Stimulated activated naive B cell treated with anti-CD40 and anti-IgM and Interleukin-4, amounts not matched to agents 10 μg/mL and 1 μg/mL and 100 μg/mL, for 72 hours (primary cell): ENCODE data around the gene SORCS2.

Experiments
- ATAC-seq, 2 donors: fragments of 150-1000 bp; cut with Tn5 transposase; replicated peaks; 2 replicates each; pipeline ENCODE4 v1.10.0; 2021; ENCODE audit warnings: moderate library complexity in 1 of 2
- DNase-seq: peaks from one replicate; pipeline ENCODE4 v3.0.0; 2021
- H3K27ac Mint-ChIP-seq: one replicate; pipeline ENCODE4 v1.8.0; 2022; ENCODE audit warnings: mild to moderate bottlenecking, mixed read lengths
- H3K27me3 Mint-ChIP-seq, 2 donors: one replicate each; pipeline ENCODE4 v1.8.0; 2022; ENCODE audit warnings: mixed read lengths in 2 of 2
- H3K36me3 Mint-ChIP-seq, 2 donors: one replicate each; pipeline ENCODE4 v1.8.0; 2022; ENCODE audit warnings: mixed read lengths in 2 of 2, mild to moderate bottlenecking in 1 of 2
- H3K4me1 Mint-ChIP-seq, 2 donors: one replicate each; pipeline ENCODE4 v1.8.0; 2022; ENCODE audit warnings: mixed read lengths in 2 of 2, mild to moderate bottlenecking in 1 of 2
- H3K4me3 Mint-ChIP-seq, 2 donors: one replicate each; pipeline ENCODE4 v1.8.0; 2022; ENCODE audit warnings: mild to moderate bottlenecking in 2 of 2, mixed read lengths in 2 of 2, moderate library complexity in 1 of 2
- H3K9me3 Mint-ChIP-seq, 2 donors: one replicate each; pipeline ENCODE4 v1.8.0; 2022; ENCODE audit warnings: mixed read lengths in 2 of 2, mild to moderate bottlenecking in 1 of 2

SORCS2 gene

DNA sequence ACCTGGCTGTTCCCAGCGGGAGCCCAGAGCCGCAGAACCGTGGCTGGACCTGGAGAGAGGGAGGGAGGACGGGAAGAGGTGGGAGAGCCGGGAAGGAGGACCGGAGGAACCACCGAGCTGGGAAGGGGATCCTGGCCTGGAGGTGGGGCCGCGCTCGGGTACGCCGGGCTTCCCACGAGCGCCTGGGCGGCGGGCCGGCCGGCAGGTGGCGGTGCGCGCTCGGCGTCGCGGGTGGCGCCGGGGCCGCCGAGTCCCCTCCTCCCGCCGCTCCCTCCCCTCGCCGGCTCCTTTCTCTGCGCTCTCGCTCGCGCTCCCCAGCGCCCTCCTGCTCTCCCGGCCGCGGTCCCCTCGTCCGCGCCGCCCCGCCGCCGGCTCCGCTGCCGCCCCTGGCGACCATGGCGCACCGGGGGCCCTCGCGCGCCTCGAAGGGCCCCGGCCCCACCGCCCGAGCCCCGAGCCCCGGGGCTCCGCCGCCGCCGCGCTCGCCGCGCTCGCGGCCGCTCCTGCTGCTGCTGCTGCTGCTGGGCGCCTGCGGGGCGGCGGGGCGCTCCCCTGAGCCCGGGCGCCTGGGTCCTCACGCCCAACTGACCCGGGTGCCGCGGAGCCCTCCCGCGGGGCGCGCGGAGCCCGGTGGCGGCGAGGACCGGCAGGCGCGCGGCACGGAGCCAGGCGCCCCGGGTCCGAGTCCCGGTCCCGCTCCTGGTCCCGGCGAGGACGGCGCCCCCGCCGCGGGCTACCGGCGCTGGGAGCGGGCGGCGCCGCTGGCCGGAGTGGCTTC lies at the start of gene SORCS2:
TSS of gene SORCS2 (plus strand) at position 287 of the 778 bp plus-strand sequence.
- Mint-ChIP-seq H3K36me3 (no peaks in the 10 kb centered on the region), H3K4me1 (no peaks in the 10 kb centered on the region), H3K9me3 (no peaks in the 10 kb centered on the region), H3K27ac (no peak within 1 kb of the TSS), H3K27me3 (peaks cover 65 to 77% of the 10 kb centered on the region in 2 donors), H3K4me3 (peak within 1 kb of the TSS; percentile 44 to 52)
- peak; percentile 78 to 87 for ATAC-seq
- DNase-seq, result peak; percentile 20

DNA sequence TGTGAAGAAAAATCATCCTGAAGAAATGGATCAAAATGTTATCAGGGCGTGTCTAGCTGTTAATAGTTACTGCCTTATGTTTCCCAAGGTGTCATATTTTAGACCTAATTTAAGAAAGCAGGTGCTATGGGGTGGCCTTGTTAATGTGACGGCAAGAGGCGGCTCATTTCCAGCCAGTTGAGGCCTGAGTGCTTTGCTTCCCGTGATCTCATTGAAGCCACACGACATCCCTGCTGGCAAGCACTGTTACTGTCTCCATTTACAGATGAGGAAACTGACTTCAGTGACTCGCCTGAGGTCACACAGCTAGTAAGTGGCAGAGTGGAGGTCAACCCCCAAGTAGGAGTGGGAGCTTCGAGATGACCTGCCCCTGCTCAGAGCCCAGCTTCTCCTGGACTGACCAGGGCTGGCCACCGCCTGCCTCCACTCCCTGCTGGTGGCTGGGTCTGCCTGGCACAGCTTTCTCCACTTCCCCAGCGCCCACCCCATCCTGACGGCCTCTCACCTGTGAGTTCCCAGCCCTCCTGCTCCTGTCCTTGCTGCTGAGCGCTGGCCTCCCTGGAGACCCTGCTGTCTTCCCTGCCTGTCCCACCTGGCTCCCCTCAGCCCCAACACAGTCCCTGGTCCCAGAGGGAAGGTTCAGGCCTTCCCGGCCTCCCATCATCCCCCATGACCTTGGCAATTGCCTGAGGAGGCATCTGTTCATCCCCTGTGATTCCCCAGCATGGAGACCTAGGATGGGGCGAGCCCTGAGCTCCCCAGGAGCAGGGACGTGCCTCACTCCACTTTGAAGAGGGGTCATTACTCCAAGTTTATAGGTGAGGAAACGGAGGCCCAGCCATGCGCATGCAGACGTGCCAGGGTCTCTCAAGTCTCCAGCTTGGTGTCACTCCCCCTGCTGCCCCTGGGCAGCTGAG lies 47.7 kb upstream of the SORCS2 start:
- Mint-ChIP-seq H3K4me1 (no peaks in the 10 kb centered on the region), H3K27me3 (peaks cover 23 to 29% of the 10 kb centered on the region in 2 donors), H3K4me3 (no peak overlapping the region), H3K36me3 (no peaks in the 10 kb centered on the region), H3K27ac (no peak overlapping the region), H3K9me3 (no peaks in the 10 kb centered on the region)
- DNase-seq, result no peak
- no peak for ATAC-seq

DNA sequence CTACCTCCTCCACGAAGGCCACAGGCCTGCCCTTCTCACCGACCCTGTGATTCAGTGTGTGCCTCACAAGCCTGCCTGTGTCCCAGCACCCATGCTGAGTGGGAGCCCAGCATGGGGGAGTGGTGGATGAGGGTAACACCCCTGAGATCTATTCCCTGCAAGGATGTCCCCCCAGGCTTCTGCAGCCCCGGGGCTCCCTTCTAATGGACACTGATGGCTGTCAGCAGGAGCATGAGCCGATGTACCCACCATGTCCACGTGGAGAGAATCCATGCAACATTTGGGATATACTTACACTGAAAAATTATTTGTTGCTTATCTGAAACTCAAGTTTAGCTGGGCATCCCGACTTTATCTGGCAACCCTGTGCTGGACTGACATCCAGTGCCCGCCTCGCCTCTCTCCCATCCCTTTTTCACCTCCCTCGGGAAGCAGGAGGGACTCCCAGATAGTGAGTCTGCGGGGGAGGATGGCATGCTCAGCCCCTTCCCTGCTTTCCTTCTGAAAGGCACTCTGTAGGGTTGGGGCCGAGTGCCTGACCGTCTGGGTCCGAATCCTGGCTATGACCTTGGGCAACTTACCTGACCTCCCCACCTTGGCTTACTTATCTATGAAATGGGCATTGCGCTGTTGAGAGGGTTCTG lies 46.9 kb upstream of the SORCS2 start:
- DNase-seq (no peak), ATAC-seq (no peak)
- no peaks in the 10 kb centered on the region for H3K9me3 Mint-ChIP-seq
- peaks cover 17 to 21% of the 10 kb centered on the region in 2 donors for H3K27me3 Mint-ChIP-seq
- H3K4me3 Mint-ChIP-seq, result no peak overlapping the region
- no peak overlapping the region for H3K27ac Mint-ChIP-seq
- H3K36me3 Mint-ChIP-seq, result no peaks in the 10 kb centered on the region
- no peaks in the 10 kb centered on the region for H3K4me1 Mint-ChIP-seq

DNA sequence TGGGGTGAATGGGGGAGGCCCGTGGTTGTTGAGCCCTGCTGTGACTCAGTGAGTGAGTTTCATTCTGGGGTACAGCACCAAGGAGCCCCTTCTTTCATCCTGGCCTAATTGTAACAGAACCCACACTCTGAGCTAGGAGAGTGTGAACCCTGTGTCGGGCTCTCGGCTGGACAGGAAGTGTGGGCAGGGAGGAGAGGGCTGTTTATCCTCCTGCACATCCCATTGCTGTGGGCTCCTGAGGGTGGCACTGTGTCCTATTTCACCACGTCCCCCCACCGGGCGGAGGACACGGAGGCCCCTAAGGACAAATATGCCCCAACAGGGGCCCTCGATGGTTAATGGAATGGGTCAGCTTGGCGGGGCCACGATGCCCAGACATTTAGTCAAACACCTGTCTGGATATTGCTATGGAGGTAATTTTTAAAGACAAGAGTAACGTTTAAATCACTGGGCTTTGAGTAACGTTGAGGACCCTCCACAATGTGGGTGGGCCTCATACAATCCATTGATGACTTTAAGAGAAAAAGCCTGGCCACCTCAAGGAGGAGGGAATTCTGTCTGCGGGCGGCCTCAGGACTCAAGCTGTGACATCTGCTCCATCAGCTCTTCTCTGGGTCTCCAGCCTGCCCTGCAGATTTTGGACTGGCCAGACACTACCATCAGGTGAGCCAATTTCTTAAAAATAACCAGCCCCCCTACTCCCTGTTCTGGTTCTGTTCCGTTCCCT lies 46.1 kb upstream of the SORCS2 start:
- ATAC-seq, result no peak
- no peaks in the 10 kb centered on the region for H3K36me3 Mint-ChIP-seq

DNA sequence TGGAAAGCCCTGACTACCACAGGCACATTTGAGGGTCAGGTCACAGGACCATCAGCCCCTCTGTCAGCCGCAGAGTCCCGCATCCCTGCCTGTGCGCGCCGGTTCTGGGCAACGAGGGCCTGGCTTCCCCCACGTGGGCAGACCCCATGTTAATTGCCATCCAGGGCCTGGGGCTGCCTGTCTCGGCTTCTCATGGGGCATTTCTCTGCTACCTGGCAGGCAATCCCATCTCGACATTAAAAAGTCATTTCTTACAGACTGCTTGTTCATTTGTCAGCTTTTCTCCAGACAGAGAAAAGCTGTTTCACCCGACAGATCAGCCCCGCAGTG lies 45.6 kb upstream of the SORCS2 start:
- no peak overlapping the region for H3K4me3 Mint-ChIP-seq
- peaks cover 20 to 21% of the 10 kb centered on the region in 2 donors for H3K27me3 Mint-ChIP-seq
- peaks cover 0 to 1% of the 10 kb centered on the region in 2 donors for H3K9me3 Mint-ChIP-seq
- no peaks in the 10 kb centered on the region for H3K36me3 Mint-ChIP-seq
- H3K4me1 Mint-ChIP-seq, result no peaks in the 10 kb centered on the region
- no peak overlapping the region for H3K27ac Mint-ChIP-seq
- DNase-seq (no peak), ATAC-seq (no peak)

More for the DNA sequence above, 46.1 kb upstream of the SORCS2 start:
- DNase-seq, result no peak
- H3K27me3 Mint-ChIP-seq, result peaks cover 20 to 21% of the 10 kb centered on the region in 2 donors
- peaks cover 0 to 1% of the 10 kb centered on the region in 2 donors for H3K9me3 Mint-ChIP-seq
- no peak overlapping the region for H3K4me3 Mint-ChIP-seq
- no peaks in the 10 kb centered on the region for H3K4me1 Mint-ChIP-seq
- H3K27ac Mint-ChIP-seq, result no peak overlapping the region

DNA sequence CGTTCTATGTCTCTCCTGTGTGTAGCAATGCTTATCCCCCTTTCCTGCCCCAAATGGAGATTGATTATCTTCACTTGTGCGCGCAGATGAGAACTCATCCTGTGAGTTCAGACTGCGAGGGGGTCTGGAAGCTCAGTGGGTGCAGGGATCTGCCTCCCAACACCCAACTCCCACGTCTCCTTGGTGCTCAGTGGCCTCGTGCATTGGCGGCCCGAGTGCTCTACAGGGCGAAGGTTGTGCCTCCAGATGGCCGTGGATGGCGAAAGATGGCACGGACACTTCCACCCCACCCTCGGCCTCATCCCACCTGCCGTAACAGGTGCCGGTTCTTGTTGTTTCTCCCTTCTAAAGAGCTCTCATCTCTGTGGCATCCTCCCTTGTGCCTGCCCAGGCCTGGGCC lies 45.1 kb upstream of the SORCS2 start:
- Mint-ChIP-seq H3K9me3 (peaks cover 0 to 1% of the 10 kb centered on the region in 2 donors), H3K36me3 (no peaks in the 10 kb centered on the region), H3K27me3 (peaks cover 20 to 21% of the 10 kb centered on the region in 2 donors), H3K4me1 (no peaks in the 10 kb centered on the region), H3K4me3 (no peak overlapping the region), H3K27ac (no peak overlapping the region)
- ATAC-seq (no peak), DNase-seq (no peak)

DNA sequence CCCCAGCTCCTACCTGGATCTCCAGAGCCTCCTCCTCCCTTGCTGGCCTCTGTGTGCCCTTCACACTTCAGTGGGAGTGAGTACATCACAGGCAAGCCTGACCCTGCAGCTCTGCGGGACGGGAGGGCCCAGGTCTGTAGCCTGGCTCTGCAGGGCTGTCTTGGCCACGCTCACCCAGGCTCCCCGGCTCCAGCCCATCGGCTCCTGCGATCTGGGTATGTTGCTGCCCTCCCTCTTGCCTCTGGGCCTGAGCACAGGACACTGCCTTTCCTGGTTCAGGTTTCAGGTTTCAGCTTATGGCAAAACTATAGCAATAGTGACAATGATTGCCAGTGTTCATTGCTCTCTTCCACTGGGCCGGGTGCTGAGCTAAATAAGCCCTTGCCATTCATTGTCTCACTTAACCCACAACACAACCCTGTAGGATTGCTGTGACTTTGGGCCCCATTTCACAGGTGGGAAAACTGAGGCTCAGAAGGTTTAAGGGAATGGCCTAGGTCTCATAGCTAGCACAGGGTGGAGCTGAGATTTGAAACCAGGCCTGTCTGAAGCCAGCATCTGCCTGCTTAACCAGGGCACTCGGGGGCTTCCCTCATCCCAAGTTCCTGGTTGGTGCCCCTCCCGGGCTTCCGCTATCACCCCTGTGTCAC lies 44.6 kb upstream of the SORCS2 start:
- Mint-ChIP-seq H3K27me3 (peaks cover 20 to 22% of the 10 kb centered on the region in 2 donors), H3K4me3 (no peak overlapping the region), H3K4me1 (no peaks in the 10 kb centered on the region), H3K9me3 (peaks cover 0 to 1% of the 10 kb centered on the region in 2 donors), H3K36me3 (no peaks in the 10 kb centered on the region), H3K27ac (no peak overlapping the region)
- DNase-seq, result no peak
- ATAC-seq, result no peak

DNA sequence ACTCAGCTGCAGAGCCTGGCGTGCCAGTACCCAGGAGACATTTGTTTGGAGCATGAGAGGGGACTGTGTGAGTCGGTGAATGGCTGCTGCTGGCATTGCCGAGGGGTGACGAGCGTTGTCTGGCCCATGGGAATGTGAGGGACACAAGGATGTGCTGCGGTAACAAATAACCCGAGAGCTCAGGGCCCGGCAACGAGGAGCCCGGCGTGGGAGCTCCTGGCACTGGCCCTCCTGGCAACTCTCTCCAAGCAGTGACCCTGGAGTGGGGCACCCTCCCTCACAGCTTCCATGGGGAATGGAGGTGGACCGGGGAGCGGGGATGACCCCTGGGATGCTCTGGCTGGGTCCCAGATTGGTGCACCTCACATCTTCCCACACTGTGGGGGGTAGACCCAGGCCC lies 44.0 kb upstream of the SORCS2 start:
- ATAC-seq (no peak), DNase-seq (no peak)
- Mint-ChIP-seq H3K4me1 (no peaks in the 10 kb centered on the region), H3K9me3 (peaks cover 0 to 1% of the 10 kb centered on the region in 2 donors), H3K27me3 (peaks cover 19 to 25% of the 10 kb centered on the region in 2 donors), H3K27ac (no peak overlapping the region), H3K36me3 (no peaks in the 10 kb centered on the region), H3K4me3 (no peak overlapping the region)

DNA sequence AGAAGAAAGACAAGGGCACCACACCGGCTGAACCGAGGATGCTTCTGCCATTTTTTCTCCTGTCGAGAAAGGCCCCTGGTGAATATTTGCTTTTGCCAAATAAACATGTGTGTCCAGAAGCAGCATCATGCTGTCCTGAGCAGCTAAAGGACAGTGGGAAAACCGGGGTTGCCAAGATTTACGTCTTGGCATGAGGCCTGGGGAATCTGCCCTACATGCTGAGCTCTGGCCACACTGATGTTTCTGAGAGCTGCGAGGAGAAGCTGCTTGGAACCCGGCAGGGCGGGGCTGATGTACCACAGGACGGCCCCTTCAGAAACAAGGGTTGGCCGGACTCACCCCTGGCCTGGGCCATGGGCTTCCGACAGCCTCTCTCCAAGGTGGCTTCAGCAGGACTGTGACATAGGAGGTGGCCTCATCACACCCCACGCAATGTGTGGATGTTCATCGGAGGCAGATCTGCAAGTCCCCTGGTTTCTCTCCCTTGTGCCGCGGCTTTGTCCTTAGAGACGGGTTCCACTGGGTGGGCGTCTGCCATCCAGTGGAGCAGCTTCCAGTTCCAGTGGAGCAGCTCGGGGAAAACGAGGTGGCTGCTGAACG lies 42.2 kb upstream of the SORCS2 start:
- H3K27ac Mint-ChIP-seq, result no peak overlapping the region
- H3K36me3 Mint-ChIP-seq, result no peaks in the 10 kb centered on the region

DNA sequence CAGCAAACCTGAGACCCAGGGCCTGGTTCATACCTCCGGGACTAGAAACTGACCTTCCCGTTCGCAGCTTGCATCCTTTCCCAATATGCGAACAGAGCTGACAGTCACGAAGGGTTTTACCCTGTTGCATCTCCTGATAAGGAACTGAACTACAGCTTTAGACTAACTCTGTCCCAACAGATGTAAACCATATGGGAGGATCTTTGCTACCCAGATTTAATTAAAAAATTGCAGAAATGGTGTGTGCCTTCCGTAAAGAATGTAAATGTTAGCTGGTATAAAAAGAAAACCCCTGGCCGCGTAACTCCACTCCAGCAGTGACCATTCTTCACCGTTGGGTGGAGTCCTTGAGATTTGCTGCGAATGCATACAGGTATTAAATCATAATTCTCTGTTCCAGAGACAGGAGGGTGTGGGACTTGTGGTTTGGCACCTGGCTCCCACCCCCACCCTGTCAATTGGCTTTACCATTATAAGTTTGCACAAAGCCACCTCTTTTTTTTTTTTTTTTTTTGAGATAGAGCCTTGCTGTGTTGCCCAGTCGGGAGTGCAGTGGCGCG lies 40.6 kb upstream of the SORCS2 start:
- Mint-ChIP-seq H3K27me3 (peaks cover 29 to 30% of the 10 kb centered on the region in 2 donors), H3K4me1 (no peaks in the 10 kb centered on the region), H3K9me3 (peaks cover 0 to 1% of the 10 kb centered on the region in 2 donors), H3K27ac (no peak overlapping the region), H3K36me3 (no peaks in the 10 kb centered on the region), H3K4me3 (no peak overlapping the region)
- no peak for ATAC-seq
- no peak for DNase-seq

More for the DNA sequence above, 42.2 kb upstream of the SORCS2 start:
- Mint-ChIP-seq H3K9me3 (peaks cover 0 to 1% of the 10 kb centered on the region in 2 donors), H3K4me1 (no peaks in the 10 kb centered on the region), H3K4me3 (no peak overlapping the region), H3K27me3 (peaks cover 21 to 22% of the 10 kb centered on the region in 2 donors)
- DNase-seq (no peak), ATAC-seq (no peak)

DNA sequence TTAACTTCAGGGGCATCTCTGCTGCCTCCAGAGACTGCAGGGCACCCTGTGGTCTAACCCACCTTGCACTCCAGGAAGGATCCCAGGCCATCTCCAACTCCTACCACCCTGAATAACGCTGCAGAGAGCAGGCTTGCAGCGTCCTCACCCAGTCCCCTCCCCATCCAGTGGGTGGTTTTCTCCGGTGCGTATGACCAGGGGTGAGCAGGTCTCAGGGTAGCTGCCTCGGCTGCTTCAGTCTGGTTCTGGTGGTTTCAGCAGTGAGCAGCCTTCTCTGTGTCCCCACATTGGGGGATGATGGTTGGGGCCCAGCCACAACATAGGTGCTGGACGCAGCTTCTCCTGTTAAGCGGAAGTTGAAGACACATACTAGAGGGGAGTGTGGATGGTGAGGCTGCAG lies 38.6 kb upstream of the SORCS2 start:
- H3K9me3 Mint-ChIP-seq, result peaks cover 0 to 1% of the 10 kb centered on the region in 2 donors
- ATAC-seq (no peak), DNase-seq (no peak)
- H3K27ac Mint-ChIP-seq, result no peak overlapping the region
- H3K27me3 Mint-ChIP-seq, result peaks cover 24 to 29% of the 10 kb centered on the region in 2 donors
- no peak overlapping the region for H3K4me3 Mint-ChIP-seq
- no peaks in the 10 kb centered on the region for H3K4me1 Mint-ChIP-seq
- no peaks in the 10 kb centered on the region for H3K36me3 Mint-ChIP-seq

DNA sequence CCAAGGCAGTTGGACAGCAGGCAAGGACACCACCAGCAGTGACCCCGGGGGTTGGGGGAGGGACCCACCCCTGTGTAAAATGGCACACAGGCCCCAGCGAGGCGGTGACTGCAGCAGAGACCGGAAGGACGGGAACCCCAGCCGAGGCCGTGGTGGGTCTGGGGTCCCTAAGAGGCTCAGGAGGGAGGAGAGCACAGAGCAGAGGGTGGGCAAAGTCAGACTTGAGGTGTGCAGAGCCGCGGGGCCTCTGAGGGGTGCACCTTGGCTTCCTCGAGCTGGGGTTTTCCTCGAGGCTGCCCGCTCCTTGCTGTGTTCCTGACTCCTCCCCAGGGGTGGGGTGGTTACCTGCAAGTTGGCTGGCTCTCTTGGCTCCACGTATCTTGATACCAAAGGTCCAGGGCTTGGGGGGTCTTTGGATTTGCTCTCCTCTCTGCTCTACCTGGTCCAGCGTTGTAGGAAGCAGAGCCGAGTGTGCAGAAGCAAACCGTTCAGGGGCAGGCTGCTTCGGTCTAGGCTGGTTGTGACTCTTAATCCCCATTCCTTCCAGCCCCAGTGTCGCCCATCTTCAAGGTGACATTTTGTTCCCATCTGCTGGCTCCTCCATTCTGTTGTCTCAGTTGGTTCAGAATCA lies 37.9 kb upstream of the SORCS2 start:
- ATAC-seq (no peak), DNase-seq (no peak)
- peaks cover 0 to 1% of the 10 kb centered on the region in 2 donors for H3K9me3 Mint-ChIP-seq
- H3K27me3 Mint-ChIP-seq, result peaks cover 24 to 31% of the 10 kb centered on the region in 2 donors
- H3K36me3 Mint-ChIP-seq, result no peaks in the 10 kb centered on the region
- no peak overlapping the region for H3K27ac Mint-ChIP-seq
- H3K4me3 Mint-ChIP-seq, result no peak overlapping the region
- H3K4me1 Mint-ChIP-seq, result no peaks in the 10 kb centered on the region
